ENCODE data around the gene CRABP1.

Gene CRABP1

GRCh38 chr15:78343276-78344060 lies 3.3 kb downstream of the CRABP1 start:
- no peak overlapping the region for H3K4me3 ChIP-seq (ENCODE audit: insufficient read depth, low read length, poor library complexity, severe bottlenecking)
- H3K27ac ChIP-seq (ENCODE audit: low read depth, low read length) = no peak overlapping the region
- TF ChIP-seq, protein P1, sequence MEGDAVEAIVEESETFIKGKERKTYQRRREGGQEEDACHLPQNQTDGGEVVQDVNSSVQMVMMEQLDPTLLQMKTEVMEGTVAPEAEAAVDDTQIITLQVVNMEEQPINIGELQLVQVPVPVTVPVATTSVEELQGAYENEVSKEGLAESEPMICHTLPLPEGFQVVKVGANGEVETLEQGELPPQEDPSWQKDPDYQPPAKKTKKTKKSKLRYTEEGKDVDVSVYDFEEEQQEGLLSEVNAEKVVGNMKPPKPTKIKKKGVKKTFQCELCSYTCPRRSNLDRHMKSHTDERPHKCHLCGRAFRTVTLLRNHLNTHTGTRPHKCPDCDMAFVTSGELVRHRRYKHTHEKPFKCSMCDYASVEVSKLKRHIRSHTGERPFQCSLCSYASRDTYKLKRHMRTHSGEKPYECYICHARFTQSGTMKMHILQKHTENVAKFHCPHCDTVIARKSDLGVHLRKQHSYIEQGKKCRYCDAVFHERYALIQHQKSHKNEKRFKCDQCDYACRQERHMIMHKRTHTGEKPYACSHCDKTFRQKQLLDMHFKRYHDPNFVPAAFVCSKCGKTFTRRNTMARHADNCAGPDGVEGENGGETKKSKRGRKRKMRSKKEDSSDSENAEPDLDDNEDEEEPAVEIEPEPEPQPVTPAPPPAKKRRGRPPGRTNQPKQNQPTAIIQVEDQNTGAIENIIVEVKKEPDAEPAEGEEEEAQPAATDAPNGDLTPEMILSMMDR (IDR thresholded peaks at IDR 0.05; ENCODE audit: insufficient read depth, low read length, poor library complexity, severe bottlenecking) = no peak
- TF ChIP-seq EZH2phosphoT487 (conservative IDR thresholded peaks at IDR 0.05; ENCODE audit: low read length) = no peak
- no peak overlapping the region for H3K9ac ChIP-seq (ENCODE audit: low read length)
- H3K9me2 ChIP-seq (replicated peaks; ENCODE audit: insufficient read depth, low read length) = no peaks in the 10 kb centered on the region
- no peaks in the 10 kb centered on the region for H3K9me3 ChIP-seq (ENCODE audit: insufficient read depth, low read length)
- no peaks in the 10 kb centered on the region for H3K79me2 ChIP-seq (ENCODE audit: insufficient read depth, low read length)
- H4K20me1 ChIP-seq (ENCODE audit: low read depth, low read length) = no peaks in the 10 kb centered on the region
- H3F3A ChIP-seq (ENCODE audit: insufficient read depth) = no peaks in the 10 kb centered on the region
- H3K27me3 ChIP-seq (ENCODE audit: low read length) = no peaks in the 10 kb centered on the region
- no peaks in the 10 kb centered on the region for H3K36me3 ChIP-seq (ENCODE audit: low read length)
- H3K4me2 ChIP-seq (ENCODE audit: low read depth, low read length, poor library complexity, severe bottlenecking) = no peak overlapping the region
- H2AFZ ChIP-seq (ENCODE audit: low read depth, low read length, severe bottlenecking) = no peak overlapping the region

DNA sequence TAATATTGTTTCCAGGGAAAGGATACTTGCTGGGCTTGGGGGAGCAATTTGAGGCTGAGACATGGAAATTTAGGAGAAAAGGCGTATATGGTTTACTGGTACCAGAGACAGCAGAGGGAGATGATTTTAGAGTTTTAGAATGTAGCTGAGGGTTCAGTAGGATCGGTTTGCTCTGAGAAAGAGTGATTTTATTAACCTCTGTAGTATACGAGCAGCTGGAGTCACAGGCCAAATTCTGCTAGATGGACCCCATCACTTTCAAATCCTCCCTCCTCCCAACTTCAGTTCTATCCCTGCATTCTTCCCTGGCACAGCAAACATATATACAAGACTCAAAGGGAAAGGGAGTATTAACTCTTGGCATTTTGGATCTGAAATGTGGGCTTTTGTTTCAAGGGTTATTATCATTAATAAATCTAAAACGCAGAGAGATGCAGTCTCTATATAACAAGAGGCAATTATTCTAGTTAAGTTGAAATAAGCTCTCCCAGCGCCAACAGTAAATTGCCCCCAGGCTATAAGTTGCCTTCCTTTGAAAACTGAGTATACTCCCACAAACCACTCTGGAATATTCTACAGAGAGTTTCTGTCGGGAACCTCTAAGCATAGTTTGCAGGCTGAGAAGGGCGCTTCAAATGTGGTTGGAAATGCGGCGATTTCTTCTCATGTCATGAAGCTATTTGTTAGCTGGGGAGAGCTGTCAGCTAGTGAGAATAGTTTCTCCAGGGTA lies 5.4 kb downstream of the CRABP1 start:
- H3K27ac ChIP-seq (ENCODE audit: low read depth, low read length) = no peak overlapping the region
- H3F3A ChIP-seq (ENCODE audit: insufficient read depth) = no peaks in the 10 kb centered on the region
- no peaks in the 10 kb centered on the region for H3K9me2 ChIP-seq (replicated peaks; ENCODE audit: insufficient read depth, low read length)
- H3K79me2 ChIP-seq (ENCODE audit: insufficient read depth, low read length) = no peaks in the 10 kb centered on the region
- no peak overlapping the region for H2AFZ ChIP-seq (ENCODE audit: low read depth, low read length, severe bottlenecking)
- H3K4me3 ChIP-seq (ENCODE audit: insufficient read depth, low read length, poor library complexity, severe bottlenecking) = no peak overlapping the region
- no peaks in the 10 kb centered on the region for H3K27me3 ChIP-seq (ENCODE audit: low read length)
- H3K9ac ChIP-seq (ENCODE audit: low read length) = no peak overlapping the region
- no peaks in the 10 kb centered on the region for H3K36me3 ChIP-seq (ENCODE audit: low read length)
- TF ChIP-seq EZH2phosphoT487 (conservative IDR thresholded peaks at IDR 0.05; ENCODE audit: low read length) = no peak
- TF ChIP-seq, protein P1 (IDR thresholded peaks at IDR 0.05; ENCODE audit: insufficient read depth, low read length, poor library complexity, severe bottlenecking) = no peak
- H3K9me3 ChIP-seq (ENCODE audit: insufficient read depth, low read length) = no peaks in the 10 kb centered on the region
- H4K20me1 ChIP-seq (ENCODE audit: low read depth, low read length) = no peaks in the 10 kb centered on the region
- no peak overlapping the region for H3K4me2 ChIP-seq (ENCODE audit: low read depth, low read length, poor library complexity, severe bottlenecking)

DNA sequence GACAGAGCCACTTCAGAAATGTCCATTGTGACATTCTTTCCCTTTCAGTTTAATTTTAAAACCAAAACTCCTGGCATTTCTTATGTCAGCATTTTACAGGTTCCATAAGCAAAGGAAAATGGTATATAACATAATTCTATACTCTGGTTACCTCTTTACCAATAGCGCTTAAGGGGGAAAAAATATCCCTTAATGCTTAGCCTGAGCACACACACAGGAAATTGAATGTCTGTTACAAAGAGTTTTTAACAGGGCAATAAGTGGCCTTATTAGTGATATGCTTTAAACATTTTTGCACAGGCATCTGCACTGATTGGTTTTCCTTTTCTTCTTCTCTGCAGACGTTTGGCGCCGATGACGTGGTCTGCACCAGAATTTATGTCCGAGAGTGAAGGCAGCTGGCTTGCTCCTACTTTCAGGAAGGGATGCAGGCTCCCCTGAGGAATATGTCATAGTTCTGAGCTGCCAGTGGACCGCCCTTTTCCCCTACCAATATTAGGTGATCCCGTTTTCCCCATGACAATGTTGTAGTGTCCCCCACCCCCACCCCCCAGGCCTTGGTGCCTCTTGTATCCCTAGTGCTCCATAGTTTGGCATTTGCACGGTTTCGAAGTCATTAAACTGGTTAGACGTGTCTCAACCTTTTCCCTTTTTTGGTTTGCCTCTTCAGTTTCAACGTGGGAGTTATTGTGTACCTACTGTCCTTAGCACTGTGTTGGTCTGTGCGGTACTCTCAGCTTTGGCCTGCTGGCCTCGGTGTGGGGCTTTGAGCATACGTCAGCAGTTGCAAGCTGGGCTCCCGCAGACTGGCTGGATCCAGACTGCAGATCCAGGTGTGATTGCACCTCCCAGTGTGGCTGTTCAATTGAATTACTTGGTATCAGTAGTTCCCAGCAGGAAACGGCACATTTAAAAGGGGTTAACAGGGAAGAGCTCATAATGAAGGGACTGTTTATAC lies 7.7 kb downstream of the CRABP1 start:
- Histone ChIP-seq H3F3A (ENCODE audit: insufficient read depth) (no peaks in the 10 kb centered on the region), H2AFZ (ENCODE audit: low read depth, low read length, severe bottlenecking) (no peak overlapping the region), H3K4me3 (ENCODE audit: insufficient read depth, low read length, poor library complexity, severe bottlenecking) (no peak overlapping the region), H3K79me2 (ENCODE audit: insufficient read depth, low read length) (no peaks in the 10 kb centered on the region), H3K36me3 (ENCODE audit: low read length) (no peaks in the 10 kb centered on the region), H3K27me3 (ENCODE audit: low read length) (no peaks in the 10 kb centered on the region), H4K20me1 (ENCODE audit: low read depth, low read length) (no peaks in the 10 kb centered on the region), H3K27ac (ENCODE audit: low read depth, low read length) (no peak overlapping the region), H3K4me2 (ENCODE audit: low read depth, low read length, poor library complexity, severe bottlenecking) (no peak overlapping the region), H3K9ac (ENCODE audit: low read length) (no peak overlapping the region), H3K9me2 (replicated peaks; ENCODE audit: insufficient read depth, low read length) (no peaks in the 10 kb centered on the region), H3K9me3 (ENCODE audit: insufficient read depth, low read length) (no peaks in the 10 kb centered on the region)
- TF ChIP-seq, protein P1 (IDR thresholded peaks at IDR 0.05; ENCODE audit: insufficient read depth, low read length, poor library complexity, severe bottlenecking) = no peak
- TF ChIP-seq EZH2phosphoT487 (conservative IDR thresholded peaks at IDR 0.05; ENCODE audit: low read length) = no peak
